ENCODE results near the gene NPFF. TPM values are rescaled to one million over a fixed set of nuclear protein-coding genes. Genes with fewer than 3 reads are reported as not detected.

The NPFF gene
- polyA plus RNA-seq, 1 donor (not counting 4 experiments of a cell fraction or from before 2014, with no cell fraction given): not detected

DNA sequence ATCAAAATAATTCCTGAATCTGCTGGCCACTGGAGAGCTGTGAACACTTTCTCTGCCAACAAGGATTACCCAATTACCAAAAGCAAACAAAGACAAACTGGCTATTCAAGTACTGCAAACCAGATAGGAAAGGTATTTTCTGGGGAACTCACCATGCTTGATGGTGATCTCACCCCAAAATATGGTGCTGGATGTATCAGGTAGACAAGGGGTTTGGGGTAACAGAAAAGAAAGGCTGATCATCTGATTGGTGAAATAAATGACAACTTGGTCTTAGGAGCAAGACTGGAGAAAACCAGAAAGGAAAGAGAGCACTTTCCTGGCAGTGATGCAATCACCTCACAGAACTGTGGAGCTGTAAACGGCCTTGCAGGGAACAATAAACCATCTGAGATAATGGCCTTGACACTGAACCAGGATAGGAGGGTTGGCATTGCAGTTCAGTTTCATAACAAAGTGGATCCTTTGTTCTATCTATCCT lies 31.0 kb upstream of the NPFF start:
- no peaks in the 10 kb centered on the region for H3K4me1 ChIP-seq (ENCODE audit: control insufficient read depth, extremely low read depth, insufficient read depth, low read length)

DNA sequence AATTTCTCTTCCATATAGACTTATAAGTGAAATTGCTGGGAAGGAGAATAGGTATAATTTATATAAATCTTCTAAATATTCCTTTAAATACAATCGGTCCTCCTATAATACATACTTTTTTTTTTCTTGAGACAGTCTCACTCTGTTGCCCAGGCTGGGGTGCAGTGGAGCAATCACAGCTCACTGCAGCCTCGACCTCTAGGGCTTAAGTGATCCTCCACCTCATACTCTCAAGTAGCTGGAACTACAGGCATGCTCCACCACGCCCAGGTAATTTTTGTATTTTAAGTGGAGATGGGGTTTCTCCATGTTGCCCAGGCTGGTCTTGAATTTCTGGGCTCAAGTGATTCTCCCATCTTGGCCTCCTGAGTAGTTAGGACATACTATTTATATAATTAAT lies 29.7 kb upstream of the NPFF start:
- Histone ChIP-seq H3K27me3 (ENCODE audit: control insufficient read depth, extremely low read depth, insufficient read depth, low read length) (no peaks in the 10 kb centered on the region), H2AFZ (ENCODE audit: control insufficient read depth, low read length) (no peak overlapping the region), H3K4me2 (ENCODE audit: control insufficient read depth, extremely low read depth, insufficient read depth, low read depth, low read length) (no peak overlapping the region), H3K36me3 (ENCODE audit: control insufficient read depth in 2 of 2, extremely low read depth in 1 of 2, insufficient read depth in 2 of 2, low read length in 2 of 2) (peaks cover 15 to 22% of the 10 kb centered on the region in 2 experiments), H4K20me1 (ENCODE audit: control insufficient read depth, extremely low read depth, insufficient read depth, low read length) (no peaks in the 10 kb centered on the region), H3K9me1 (ENCODE audit: control insufficient read depth, extremely low read depth, insufficient read depth, low read length) (no peaks in the 10 kb centered on the region), H3K4me3 (ENCODE audit: control insufficient read depth in 2 of 3, extremely low read depth in 1 of 3, insufficient read depth in 2 of 3, low read depth in 1 of 3, low read length in 3 of 3) (no peak overlapping the region), H3K4me1 (ENCODE audit: control insufficient read depth, extremely low read depth, insufficient read depth, low read length) (no peaks in the 10 kb centered on the region), H3K79me2 (ENCODE audit: control insufficient read depth, insufficient read depth, low read length) (no peaks in the 10 kb centered on the region), H3K9me3 (ENCODE audit: control insufficient read depth, low read depth, low read length) (no peaks in the 10 kb centered on the region), H3K9ac (ENCODE audit: control insufficient read depth, extremely low read depth, insufficient read depth, low read length) (no peak overlapping the region), H3K27ac (ENCODE audit: control insufficient read depth, insufficient read depth, low read length) (no peak overlapping the region)
- DNase-seq (ENCODE audit: low read depth, low spot score): no peak
- no peak for FAIRE-seq
- dilution Hi-C loops (cut with MboI; ENCODE audit: extremely low pct_ligation_motif_present, low sequenced_read_pairs): no loop called here
- TF ChIP-seq EZH2 (IDR thresholded peaks at IDR 0.05; ENCODE audit: low read length) (no peak), CTCF (optimal IDR thresholded peaks at IDR 0.05 in 1 of 3, IDR thresholded peaks at IDR 0.05 in 1 of 3, conservative IDR thresholded peaks at IDR 0.05 in 1 of 3; ENCODE audit: extremely low read depth in 1 of 3, insufficient read depth in 2 of 3, low read length in 3 of 3) (no peak)

More for the DNA sequence above, 31.0 kb upstream of the NPFF start:
- Histone ChIP-seq H3K4me2 (ENCODE audit: control insufficient read depth, extremely low read depth, insufficient read depth, low read depth, low read length) (no peak overlapping the region), H3K9ac (ENCODE audit: control insufficient read depth, extremely low read depth, insufficient read depth, low read length) (no peak overlapping the region), H3K27me3 (ENCODE audit: control insufficient read depth, extremely low read depth, insufficient read depth, low read length) (no peaks in the 10 kb centered on the region), H3K36me3 (ENCODE audit: control insufficient read depth in 2 of 2, extremely low read depth in 1 of 2, insufficient read depth in 2 of 2, low read length in 2 of 2) (peaks cover 15 to 19% of the 10 kb centered on the region in 2 experiments), H3K9me1 (ENCODE audit: control insufficient read depth, extremely low read depth, insufficient read depth, low read length) (no peaks in the 10 kb centered on the region), H3K9me3 (ENCODE audit: control insufficient read depth, low read depth, low read length) (no peaks in the 10 kb centered on the region), H3K79me2 (ENCODE audit: control insufficient read depth, insufficient read depth, low read length) (no peaks in the 10 kb centered on the region), H3K27ac (ENCODE audit: control insufficient read depth, insufficient read depth, low read length) (no peak overlapping the region), H3K4me3 (ENCODE audit: control insufficient read depth in 2 of 3, extremely low read depth in 1 of 3, insufficient read depth in 2 of 3, low read depth in 1 of 3, low read length in 3 of 3) (no peak overlapping the region), H4K20me1 (ENCODE audit: control insufficient read depth, extremely low read depth, insufficient read depth, low read length) (no peaks in the 10 kb centered on the region), H2AFZ (ENCODE audit: control insufficient read depth, low read length) (no peak overlapping the region)
- FAIRE-seq: no peak
- DNase-seq (ENCODE audit: low read depth, low spot score): no peak
- dilution Hi-C loops (cut with MboI; ENCODE audit: extremely low pct_ligation_motif_present, low sequenced_read_pairs): no loop called here
- TF ChIP-seq CTCF (optimal IDR thresholded peaks at IDR 0.05 in 1 of 3, IDR thresholded peaks at IDR 0.05 in 1 of 3, conservative IDR thresholded peaks at IDR 0.05 in 1 of 3; ENCODE audit: extremely low read depth in 1 of 3, insufficient read depth in 2 of 3, low read length in 3 of 3) (no peak), EZH2 (IDR thresholded peaks at IDR 0.05; ENCODE audit: low read length) (no peak)

Data from keratinocyte (primary cell).